ENCODE measurements around the gene CDC34. TPM values are rescaled to one million over a fixed set of nuclear protein-coding genes. Genes with fewer than 3 reads are reported as not detected.
A peak's percentile ranks its signal among the peaks of the same experiment; 100 is the strongest.

Gene CDC34
- total and polyA plus RNA-seq, 5 donors from 2014 or later = 32.2 to 39.2 (median 36.9) TPM

DNA sequence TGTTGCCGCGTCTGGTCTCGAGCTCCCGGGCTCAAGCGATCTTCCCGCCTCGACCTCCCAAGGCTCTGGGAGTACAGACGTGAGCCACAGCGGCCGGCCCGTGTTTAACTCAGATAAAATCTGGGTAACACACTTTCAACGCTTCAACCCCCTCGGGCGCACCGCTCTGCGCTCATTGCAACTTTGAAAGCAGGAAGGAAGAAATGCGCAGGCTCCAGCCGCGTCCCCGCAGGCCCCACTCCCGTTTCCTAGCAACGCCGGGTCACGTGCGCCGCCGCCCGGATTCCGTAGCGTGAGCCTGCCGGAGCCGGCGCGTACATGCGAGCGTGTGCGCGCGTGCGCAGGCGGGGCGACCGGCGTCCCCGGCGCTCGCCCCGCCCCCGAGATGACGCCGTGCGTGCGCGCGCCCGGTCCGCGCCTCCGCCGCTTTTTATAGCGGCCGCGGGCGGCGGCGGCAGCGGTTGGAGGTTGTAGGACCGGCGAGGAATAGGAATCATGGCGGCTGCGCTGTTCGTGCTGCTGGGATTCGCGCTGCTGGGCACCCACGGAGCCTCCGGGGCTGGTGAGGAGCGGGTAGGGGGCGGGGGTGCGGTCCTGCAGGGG, 40.7 kb downstream of the CDC34 start, which contains the start of gene BSG:
Gene BSG (plus strand): TSS at position 457 of the 603 bp plus-strand sequence. CDS start 39 bp downstream, at position 496.
- Histone ChIP-seq H3K4me3 (ENCODE audit: low read depth, low read length) (peak within 1 kb of the TSS; percentile 84), H3K27ac (ENCODE audit: insufficient read depth, low read length, poor library complexity, severe bottlenecking) (peak within 1 kb of the TSS; percentile 94), H3K4me1 (ENCODE audit: control insufficient read depth, insufficient read depth, low read length, poor library complexity, severe bottlenecking) (peaks cover 40% of the 10 kb centered on the region), H3K9me3 (ENCODE audit: control insufficient read depth in 2 of 2, low read length in 2 of 2) (no peaks in the 10 kb centered on the region), H3K27me3 (ENCODE audit: control insufficient read depth, insufficient read depth, low read length) (no peaks in the 10 kb centered on the region), H3K36me3 (ENCODE audit: control insufficient read depth, insufficient read depth, low read length) (no peaks in the 10 kb centered on the region)
- peaks cover 0 to 4% (median 0%) of the 10 kb centered on the region in 7 donors for H3K9me3 Mint-ChIP-seq
- H3K4me1 Mint-ChIP-seq = peaks cover 0 to 47% (median 18%) of the 10 kb centered on the region in 4 donors
- H3K27ac Mint-ChIP-seq = peak within 1 kb of the TSS; percentile 94 to 99 (median 98)
- H3K27me3 Mint-ChIP-seq = peaks cover 9% of the 10 kb centered on the region
- peak within 1 kb of the TSS; percentile 92 to 99 (median 95) for H3K4me3 Mint-ChIP-seq
- peak; percentile 98 for DNase-seq
- peak; percentile 87 to 90 for ATAC-seq (ENCODE audit: low read depth in 2 of 2)
- H3K36me3 Mint-ChIP-seq = no peaks in the 10 kb centered on the region

DNA sequence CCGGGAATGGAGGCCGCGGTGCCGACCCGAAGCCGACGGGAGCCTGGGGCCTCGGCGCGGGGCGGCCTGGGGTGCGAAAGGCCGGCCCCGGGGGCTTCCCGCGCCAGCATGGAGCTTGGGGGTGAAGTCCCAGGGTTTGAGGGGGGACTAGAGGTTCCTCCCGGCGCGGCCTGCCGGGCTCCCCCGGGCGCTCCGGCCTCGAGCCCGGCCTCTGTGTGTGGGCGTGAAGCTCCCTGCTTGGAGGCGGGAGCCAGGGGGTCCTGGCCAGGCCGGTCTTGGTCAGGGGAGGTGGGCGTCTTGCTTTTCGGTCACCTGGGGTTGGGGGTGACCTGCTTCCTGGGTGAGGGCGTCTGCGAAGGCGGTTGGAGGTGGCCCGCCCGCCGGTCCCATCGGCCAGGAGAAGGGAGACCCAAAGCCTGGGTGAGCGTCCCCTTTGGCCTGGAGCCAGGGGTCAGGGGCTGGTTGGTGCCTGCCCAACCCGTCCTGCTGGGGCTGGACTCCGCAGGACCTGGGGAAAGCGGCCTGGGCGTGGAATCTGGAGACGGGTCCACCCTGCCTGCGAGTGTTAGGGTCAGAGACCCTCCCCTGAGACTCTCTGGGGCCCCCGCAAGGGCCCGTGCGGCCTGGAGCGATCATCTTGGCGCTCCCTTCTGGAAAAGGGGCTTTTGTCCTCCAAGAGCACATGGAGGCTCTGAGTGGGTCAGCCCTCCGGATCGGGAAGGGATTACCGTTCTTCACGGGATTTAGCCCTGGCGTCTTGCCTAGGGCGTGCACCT, 41.4 kb downstream of the CDC34 start:
- no peak for DNase-seq
- Mint-ChIP-seq H3K36me3 (no peaks in the 10 kb centered on the region), H3K4me1 (peaks cover 0 to 48% (median 18%) of the 10 kb centered on the region in 4 donors), H3K27ac (peak overlapping the region; percentile 14 to 98 (median 95)), H3K9me3 (peaks cover 0 to 4% (median 0%) of the 10 kb centered on the region in 7 donors), H3K27me3 (peaks cover 9% of the 10 kb centered on the region), H3K4me3 (peak overlapping the region; percentile 90 to 95 (median 93))
- H3K36me3 ChIP-seq (ENCODE audit: control insufficient read depth, insufficient read depth, low read length) = no peaks in the 10 kb centered on the region
- no peaks in the 10 kb centered on the region for H3K27me3 ChIP-seq (ENCODE audit: control insufficient read depth, insufficient read depth, low read length)
- no peak for ATAC-seq (ENCODE audit: low read depth in 2 of 2)
- peaks cover 40% of the 10 kb centered on the region for H3K4me1 ChIP-seq (ENCODE audit: control insufficient read depth, insufficient read depth, low read length, poor library complexity, severe bottlenecking)
- H3K27ac ChIP-seq (ENCODE audit: insufficient read depth, low read length, poor library complexity, severe bottlenecking) = peak overlapping the region; percentile 65
- peak overlapping the region; percentile 74 for H3K4me3 ChIP-seq (ENCODE audit: low read depth, low read length)
- H3K9me3 ChIP-seq (ENCODE audit: control insufficient read depth in 2 of 2, low read length in 2 of 2) = no peaks in the 10 kb centered on the region

DNA sequence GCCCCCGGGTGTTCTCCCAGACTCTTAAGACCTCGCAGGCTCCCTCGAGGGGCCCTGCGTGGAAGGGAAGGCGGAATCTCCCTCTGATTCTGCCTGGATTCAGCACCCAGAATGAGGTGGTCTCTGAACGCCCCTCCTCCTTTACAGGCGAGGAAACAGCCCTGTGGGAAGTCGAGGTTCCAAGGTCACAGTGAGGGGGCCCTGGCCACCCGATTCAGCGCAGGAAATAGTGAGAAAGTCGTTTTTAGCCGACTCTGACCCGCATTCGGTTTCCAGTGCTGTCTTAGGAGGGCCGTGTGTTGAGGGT, 41.9 kb downstream of the CDC34 start:
- Mint-ChIP-seq H3K27ac (peak overlapping the region; percentile 71 to 90 (median 89)), H3K9me3 (peaks cover 0 to 4% (median 0%) of the 10 kb centered on the region in 7 donors), H3K4me3 (peak overlapping the region; percentile 82 to 92 (median 88)), H3K27me3 (peaks cover 9% of the 10 kb centered on the region), H3K36me3 (no peaks in the 10 kb centered on the region), H3K4me1 (peaks cover 0 to 49% (median 18%) of the 10 kb centered on the region in 4 donors)
- Histone ChIP-seq H3K4me1 (ENCODE audit: control insufficient read depth, insufficient read depth, low read length, poor library complexity, severe bottlenecking) (peaks cover 40% of the 10 kb centered on the region), H3K9me3 (ENCODE audit: control insufficient read depth in 2 of 2, low read length in 2 of 2) (no peaks in the 10 kb centered on the region), H3K4me3 (ENCODE audit: low read depth, low read length) (peak overlapping the region; percentile 74), H3K36me3 (ENCODE audit: control insufficient read depth, insufficient read depth, low read length) (no peaks in the 10 kb centered on the region), H3K27ac (ENCODE audit: insufficient read depth, low read length, poor library complexity, severe bottlenecking) (peak overlapping the region; percentile 65), H3K27me3 (ENCODE audit: control insufficient read depth, insufficient read depth, low read length) (no peaks in the 10 kb centered on the region)
- peak in 1 of 3 donors; percentile 34 for DNase-seq
- no peak for ATAC-seq (ENCODE audit: low read depth in 2 of 2)

DNA sequence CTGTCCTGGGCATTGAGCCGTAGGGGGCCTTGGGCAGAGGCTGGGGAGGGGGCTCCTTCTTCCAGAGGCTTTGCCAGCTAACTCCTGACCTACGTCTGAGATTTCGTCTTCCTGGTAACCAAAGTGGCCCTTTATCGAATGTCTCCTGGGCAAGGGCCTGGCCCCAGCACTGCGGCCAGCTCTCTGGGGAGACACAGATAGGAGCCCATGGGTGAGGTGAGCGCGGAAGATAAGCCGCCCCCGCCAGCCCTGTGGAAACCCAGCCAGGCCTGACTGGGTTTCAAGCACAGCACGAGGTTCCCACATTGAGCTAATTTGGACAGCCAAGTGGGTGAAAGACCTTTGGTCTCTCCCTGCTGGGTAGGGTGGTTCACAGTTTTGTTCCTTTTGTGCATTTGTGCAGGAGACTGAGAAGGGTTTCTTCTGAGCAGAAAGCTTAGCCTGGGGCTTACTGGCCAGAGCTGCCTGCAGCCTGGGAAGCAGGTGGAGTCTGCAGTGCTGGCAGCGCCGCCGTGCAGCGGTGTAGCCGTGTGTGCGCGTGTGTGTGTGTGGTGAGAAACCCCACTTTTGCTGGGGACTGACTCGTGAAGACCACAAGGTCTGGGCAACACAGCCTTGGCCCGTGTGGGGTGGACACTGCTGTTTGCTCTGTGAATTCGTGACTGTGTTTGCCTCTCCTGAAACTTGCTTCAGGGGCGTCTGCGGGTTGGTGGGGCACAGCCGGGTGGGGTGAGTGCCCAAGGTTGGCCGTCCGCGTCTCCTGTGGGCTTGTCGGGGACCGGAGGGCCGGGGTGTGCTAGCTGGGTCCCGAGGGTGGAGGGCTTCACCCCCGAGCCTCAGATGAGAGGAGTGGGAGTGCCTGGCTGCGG, 43.3 kb downstream of the CDC34 start:
- Histone ChIP-seq H3K4me3 (ENCODE audit: low read depth, low read length) (peak overlapping the region; percentile 7), H3K27me3 (ENCODE audit: control insufficient read depth, insufficient read depth, low read length) (no peaks in the 10 kb centered on the region), H3K27ac (ENCODE audit: insufficient read depth, low read length, poor library complexity, severe bottlenecking) (no peak overlapping the region), H3K36me3 (ENCODE audit: control insufficient read depth, insufficient read depth, low read length) (no peaks in the 10 kb centered on the region), H3K9me3 (ENCODE audit: control insufficient read depth in 2 of 2, low read length in 2 of 2) (no peaks in the 10 kb centered on the region), H3K4me1 (ENCODE audit: control insufficient read depth, insufficient read depth, low read length, poor library complexity, severe bottlenecking) (peaks cover 40% of the 10 kb centered on the region)
- H3K27ac Mint-ChIP-seq = peak overlapping the region in 1 of 3 donors; percentile 51
- no peak for ATAC-seq (ENCODE audit: low read depth in 2 of 2)
- peaks cover 7% of the 10 kb centered on the region for H3K27me3 Mint-ChIP-seq
- no peak for DNase-seq
- H3K4me1 Mint-ChIP-seq = peaks cover 0 to 47% (median 16%) of the 10 kb centered on the region in 4 donors
- no peaks in the 10 kb centered on the region for H3K36me3 Mint-ChIP-seq
- peaks cover 0 to 2% (median 0%) of the 10 kb centered on the region in 7 donors for H3K9me3 Mint-ChIP-seq
- H3K4me3 Mint-ChIP-seq = peak overlapping the region; percentile 63 to 91 (median 76)

DNA sequence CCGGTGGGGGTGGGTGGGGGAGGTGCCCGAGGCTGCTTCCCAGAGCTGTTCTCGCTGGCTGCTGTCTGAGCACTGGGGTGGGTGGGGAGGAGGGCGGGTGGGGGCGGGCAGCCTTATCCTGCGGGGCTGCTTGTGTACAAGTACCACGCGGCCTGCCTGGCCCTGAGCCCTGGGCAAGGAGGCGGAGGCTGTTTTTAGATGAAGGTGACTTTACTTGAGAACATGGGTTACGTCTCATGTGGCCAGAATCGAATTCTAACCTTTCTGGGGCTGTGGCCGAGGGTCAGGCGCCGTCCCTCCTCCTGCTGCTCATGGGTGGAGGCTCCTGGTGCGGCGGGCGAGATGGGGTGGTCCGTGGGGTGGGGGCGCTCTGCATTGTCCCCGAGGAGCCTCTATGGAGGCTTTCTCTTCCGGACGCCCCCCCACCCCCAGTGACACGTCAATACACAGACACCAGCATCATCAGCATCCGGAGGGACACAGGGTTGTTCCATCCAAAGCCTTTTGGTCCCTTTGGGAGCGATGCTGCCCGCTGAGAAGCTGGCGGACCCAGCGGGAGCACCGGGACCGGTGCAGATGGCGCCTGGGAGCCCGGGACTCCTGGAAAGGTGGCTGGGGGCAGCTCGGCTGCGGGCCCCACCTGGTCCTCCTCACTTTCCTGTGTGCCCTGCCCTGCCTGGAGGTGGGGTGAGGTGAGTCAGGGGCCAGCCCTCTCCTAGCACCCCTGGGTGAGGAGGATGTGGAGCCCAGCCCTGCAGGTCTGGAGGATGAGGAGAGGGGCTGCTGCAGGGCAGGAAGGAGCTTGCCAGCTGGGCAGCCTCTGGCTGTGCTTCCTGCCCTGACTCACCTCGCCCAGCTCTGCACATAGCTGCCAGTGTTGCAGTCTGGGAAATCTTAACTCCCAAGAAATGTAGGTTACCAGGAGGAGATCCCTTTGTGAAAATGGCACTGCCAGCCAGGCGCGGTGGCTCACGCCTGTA, 44.3 kb downstream of the CDC34 start:
- H3K27me3 Mint-ChIP-seq = peaks cover 4% of the 10 kb centered on the region
- H3K36me3 Mint-ChIP-seq = no peaks in the 10 kb centered on the region
- no peak overlapping the region for H3K4me3 Mint-ChIP-seq
- peaks cover 0 to 45% (median 13%) of the 10 kb centered on the region in 4 donors for H3K4me1 Mint-ChIP-seq
- Histone ChIP-seq H3K27ac (ENCODE audit: insufficient read depth, low read length, poor library complexity, severe bottlenecking) (no peak overlapping the region), H3K4me1 (ENCODE audit: control insufficient read depth, insufficient read depth, low read length, poor library complexity, severe bottlenecking) (peaks cover 40% of the 10 kb centered on the region), H3K27me3 (ENCODE audit: control insufficient read depth, insufficient read depth, low read length) (no peaks in the 10 kb centered on the region), H3K9me3 (ENCODE audit: control insufficient read depth in 2 of 2, low read length in 2 of 2) (no peaks in the 10 kb centered on the region), H3K4me3 (ENCODE audit: low read depth, low read length) (no peak overlapping the region), H3K36me3 (ENCODE audit: control insufficient read depth, insufficient read depth, low read length) (no peaks in the 10 kb centered on the region)
- H3K9me3 Mint-ChIP-seq = peaks cover 0 to 2% (median 0%) of the 10 kb centered on the region in 7 donors
- no peak for DNase-seq
- no peak for ATAC-seq (ENCODE audit: low read depth in 2 of 2)
- no peak overlapping the region for H3K27ac Mint-ChIP-seq

DNA sequence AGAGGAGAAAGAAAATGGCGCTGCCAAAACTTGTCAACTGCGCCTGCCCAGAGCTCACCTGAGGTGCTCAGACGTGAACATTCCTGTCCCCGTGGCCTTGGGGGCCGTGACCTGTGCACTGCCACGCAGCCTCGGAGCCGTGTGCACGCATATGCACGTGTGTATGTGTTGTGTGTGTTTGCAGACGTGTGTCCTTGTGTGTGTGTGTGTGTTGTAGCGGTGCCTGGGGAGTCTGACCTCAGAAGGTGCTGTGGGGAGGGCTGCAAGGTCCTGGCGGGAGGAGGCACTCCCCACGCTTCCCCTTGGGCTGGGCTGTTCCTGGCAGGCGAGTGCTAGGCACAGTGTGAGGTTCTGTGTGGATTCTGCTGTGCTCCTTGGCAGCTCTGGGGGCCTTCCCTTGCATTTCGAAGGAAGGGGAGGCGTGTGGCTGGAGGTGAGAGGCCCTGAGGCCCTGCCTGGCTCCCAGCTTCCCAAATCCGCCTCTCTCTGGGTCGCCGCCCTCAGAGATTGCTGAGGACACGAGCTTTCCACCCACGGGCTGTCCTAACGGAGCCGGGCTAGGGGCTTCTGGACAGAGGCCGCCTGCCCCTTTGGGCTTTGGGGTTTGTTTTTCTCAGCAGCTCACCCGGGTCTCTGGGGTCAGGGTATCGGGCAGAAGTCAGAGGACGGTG, 45.3 kb downstream of the CDC34 start:
- H3K9me3 ChIP-seq (ENCODE audit: control insufficient read depth in 2 of 2, low read length in 2 of 2) = no peaks in the 10 kb centered on the region
- peak overlapping the region in 1 of 3 donors; percentile 62 for H3K27ac Mint-ChIP-seq
- no peak for DNase-seq
- no peaks in the 10 kb centered on the region for H3K27me3 Mint-ChIP-seq
- no peak overlapping the region for H3K4me3 ChIP-seq (ENCODE audit: low read depth, low read length)
- peak overlapping the region in 1 of 4 donors; percentile 47 for H3K4me3 Mint-ChIP-seq
- H3K27me3 ChIP-seq (ENCODE audit: control insufficient read depth, insufficient read depth, low read length) = no peaks in the 10 kb centered on the region
- H3K9me3 Mint-ChIP-seq = no peaks in the 10 kb centered on the region
- peaks cover 7% of the 10 kb centered on the region for H3K36me3 ChIP-seq (ENCODE audit: control insufficient read depth, insufficient read depth, low read length)
- no peaks in the 10 kb centered on the region for H3K36me3 Mint-ChIP-seq
- H3K27ac ChIP-seq (ENCODE audit: insufficient read depth, low read length, poor library complexity, severe bottlenecking) = no peak overlapping the region
- no peak for ATAC-seq (ENCODE audit: low read depth in 2 of 2)
- peaks cover 0 to 38% (median 9%) of the 10 kb centered on the region in 4 donors for H3K4me1 Mint-ChIP-seq
- H3K4me1 ChIP-seq (ENCODE audit: control insufficient read depth, insufficient read depth, low read length, poor library complexity, severe bottlenecking) = peaks cover 33% of the 10 kb centered on the region

Data from CD4-positive, CD25-positive, alpha-beta regulatory T cell (primary cell).